ENCODE results near the gene GABRR3.

DNA sequence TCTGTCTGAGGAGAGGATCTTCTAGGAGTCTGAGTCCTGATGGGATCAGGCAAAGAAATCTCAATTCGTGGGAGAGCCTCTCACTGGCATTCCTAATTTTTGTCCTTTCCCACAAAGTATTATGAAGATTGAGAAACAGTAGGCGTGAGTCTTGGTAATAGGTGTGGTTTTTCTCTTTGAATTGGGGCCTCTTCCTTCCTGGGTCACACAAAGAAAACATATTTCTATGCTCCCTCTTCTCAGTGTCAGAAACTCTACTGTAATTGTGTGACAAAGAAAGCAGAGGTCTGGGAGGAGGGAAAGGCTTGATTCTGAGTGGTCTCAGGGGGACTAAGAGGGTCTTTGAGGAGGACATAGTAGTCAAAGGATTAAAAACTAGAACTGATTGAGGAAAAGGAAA, 6.0 kb downstream of the GABRR3 start:
- TF ChIP-seq POLR2AphosphoS5 (IDR thresholded peaks at IDR 0.05) = no peak
- TF ChIP-seq CTCF (IDR thresholded peaks at IDR 0.05; ENCODE audit: poor library complexity, severe bottlenecking) = no peak
- TF ChIP-seq EZH2 (IDR thresholded peaks at IDR 0.05; ENCODE audit: borderline replicate concordance, insufficient read depth, low read length, poor library complexity, severe bottlenecking) = no peak
- no peak for TF ChIP-seq RAD21 (conservative IDR thresholded peaks at IDR 0.05)

Measured in neural cell (in vitro differentiated cells).